Activated naive CD8-positive, alpha-beta T cell treated with anti-CD3 and anti-CD28 coated beads, Interleukin-2, amount 50 U/mL, for 24 hours (primary cell): ENCODE results near the gene IGSF23.

Source experiments
- ATAC-seq: fragments of 150-1000 bp; cut with Tn5 transposase; one replicate; pipeline ENCODE4 v1.10.0; 2021
- DNase-seq: peaks from one replicate; pipeline ENCODE4 v3.0.0; 2021
- H3K27ac Mint-ChIP-seq: one replicate; pipeline ENCODE4 v1.8.0; 2021; ENCODE audit warnings: mild to moderate bottlenecking, mixed read lengths
- H3K27me3 Mint-ChIP-seq: one replicate; pipeline ENCODE4 v1.8.0; 2021; ENCODE audit warnings: mixed read lengths
- H3K36me3 Mint-ChIP-seq: one replicate; pipeline ENCODE4 v1.8.0; 2021; ENCODE audit warnings: low read depth, mixed read lengths
- H3K4me1 Mint-ChIP-seq: one replicate; pipeline ENCODE4 v1.8.0; 2021; ENCODE audit warnings: mixed read lengths
- H3K4me3 Mint-ChIP-seq: one replicate; pipeline ENCODE4 v1.8.0; 2021; ENCODE audit warnings: mild to moderate bottlenecking, moderate library complexity, mixed read lengths
- H3K9me3 Mint-ChIP-seq: one replicate; pipeline ENCODE4 v1.8.0; 2021; ENCODE audit warnings: mixed read lengths

The IGSF23 gene

DNA sequence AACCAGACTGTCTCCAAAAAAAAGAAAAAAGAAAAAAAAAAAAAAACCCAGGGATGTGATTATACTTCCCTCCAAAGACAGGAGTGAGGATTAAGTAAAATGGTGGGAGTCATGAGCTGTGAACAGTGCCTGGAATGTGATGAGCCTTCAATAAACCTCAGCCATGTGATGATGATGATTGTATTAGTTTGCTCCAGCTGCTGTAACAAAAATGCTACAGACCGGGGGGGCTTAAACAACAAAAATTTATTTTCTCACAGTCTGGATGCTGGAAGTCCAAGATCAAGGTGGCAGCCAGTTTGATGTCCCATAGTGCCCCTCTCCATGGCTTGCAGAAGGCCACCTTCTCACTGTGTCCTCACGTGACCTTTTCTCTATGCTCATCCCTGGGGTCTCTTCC is 21.4 kb downstream of the IGSF23 start:
- no peak overlapping the region for H3K27ac Mint-ChIP-seq
- no peak overlapping the region for H3K4me3 Mint-ChIP-seq
- peaks cover 13% of the 10 kb centered on the region for H3K27me3 Mint-ChIP-seq
- no peak for ATAC-seq
- no peak for DNase-seq
- no peaks in the 10 kb centered on the region for H3K9me3 Mint-ChIP-seq
- no peaks in the 10 kb centered on the region for H3K4me1 Mint-ChIP-seq
- H3K36me3 Mint-ChIP-seq, result no peaks in the 10 kb centered on the region

DNA sequence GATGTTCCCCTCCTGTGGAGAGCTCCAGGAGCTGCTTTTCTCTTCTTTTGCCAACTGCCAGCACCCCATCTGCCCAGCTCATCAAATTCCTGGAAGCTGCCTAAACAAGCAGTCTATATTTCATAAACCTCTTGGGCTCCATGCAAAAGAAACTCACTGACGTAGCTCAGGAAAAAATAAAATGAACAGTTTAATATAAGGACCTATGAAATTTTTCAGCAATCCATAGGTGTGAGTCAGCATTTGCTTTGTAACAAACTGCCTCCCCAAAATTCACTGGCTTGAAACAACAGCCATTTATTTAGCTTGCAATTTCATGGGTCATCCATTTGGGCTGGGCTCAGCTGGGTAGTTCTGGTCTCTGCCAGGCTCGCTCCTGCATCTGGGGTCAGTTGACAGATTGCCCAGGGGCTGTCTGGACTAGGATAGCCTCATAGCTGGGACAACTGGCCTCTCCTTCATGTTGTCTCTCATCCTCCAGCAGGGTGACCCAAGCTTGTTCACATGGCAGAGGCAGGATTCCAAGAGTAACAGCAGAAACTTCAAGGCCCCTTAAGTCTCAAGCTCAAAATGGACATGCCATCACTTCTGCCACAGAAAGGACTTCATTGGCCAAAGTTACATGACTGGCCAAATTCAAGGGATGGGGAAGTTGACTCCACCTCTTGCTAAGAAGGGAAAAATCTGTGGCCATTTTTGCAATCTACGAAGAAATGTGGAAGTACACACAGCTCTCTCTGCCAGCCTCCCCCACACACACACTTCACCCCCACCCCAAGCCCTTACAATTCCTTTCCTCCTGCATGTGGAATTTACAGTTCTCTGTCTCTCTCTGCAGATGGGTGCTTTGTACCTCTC is 22.4 kb downstream of the IGSF23 start:
- H3K4me3 Mint-ChIP-seq, result no peak overlapping the region
- H3K27ac Mint-ChIP-seq, result no peak overlapping the region
- peaks cover 13% of the 10 kb centered on the region for H3K27me3 Mint-ChIP-seq
- DNase-seq (no peak), ATAC-seq (no peak)
- no peaks in the 10 kb centered on the region for H3K9me3 Mint-ChIP-seq
- H3K36me3 Mint-ChIP-seq, result no peaks in the 10 kb centered on the region
- H3K4me1 Mint-ChIP-seq, result no peaks in the 10 kb centered on the region

DNA sequence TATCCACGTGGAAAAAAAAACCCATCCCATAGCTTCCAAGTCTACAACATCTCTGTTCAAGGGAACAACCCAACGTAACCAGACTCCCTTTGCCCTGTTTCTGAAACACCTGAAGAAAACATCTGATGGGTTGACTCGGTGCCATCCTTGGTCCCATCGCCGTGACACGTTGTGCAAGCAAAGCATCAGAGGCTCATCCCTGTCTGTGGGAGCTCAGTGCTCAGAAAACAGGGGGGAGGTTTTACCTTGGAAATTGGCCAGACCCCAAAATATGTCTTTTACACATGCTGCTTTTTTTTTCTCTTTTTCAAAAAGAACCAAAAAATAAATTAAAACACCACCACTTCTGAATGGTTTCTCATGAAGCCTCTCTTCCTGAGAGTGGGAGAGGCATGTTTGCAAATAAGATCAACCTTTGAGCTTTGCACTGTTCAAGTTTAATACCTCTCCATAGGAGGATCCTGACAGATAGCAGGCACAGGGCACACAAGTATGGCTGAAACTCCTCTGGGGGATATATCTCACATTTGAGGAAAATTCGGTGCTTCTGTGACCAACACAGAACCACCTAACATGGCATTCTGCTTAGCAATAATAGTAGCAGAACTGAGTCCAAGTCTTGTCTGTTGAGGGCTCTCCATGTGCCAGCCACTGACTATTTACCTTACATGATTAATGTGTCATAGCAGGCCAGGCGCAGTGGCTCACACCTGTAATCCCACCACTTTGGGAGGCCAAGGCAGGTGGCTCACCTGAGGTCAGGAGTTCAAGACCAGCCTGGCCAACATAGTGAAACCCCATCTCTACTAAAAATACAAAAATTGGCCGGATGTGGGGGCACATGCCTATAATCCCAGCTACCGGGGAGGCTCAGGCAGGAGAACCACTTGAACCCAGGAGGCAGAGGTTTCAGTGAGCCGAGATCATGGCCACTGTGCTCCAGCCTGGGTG is 23.4 kb downstream of the IGSF23 start:
- Mint-ChIP-seq H3K4me1 (no peaks in the 10 kb centered on the region), H3K36me3 (no peaks in the 10 kb centered on the region), H3K9me3 (no peaks in the 10 kb centered on the region), H3K27me3 (peaks cover 13% of the 10 kb centered on the region), H3K4me3 (no peak overlapping the region), H3K27ac (no peak overlapping the region)
- DNase-seq, result no peak
- no peak for ATAC-seq

DNA sequence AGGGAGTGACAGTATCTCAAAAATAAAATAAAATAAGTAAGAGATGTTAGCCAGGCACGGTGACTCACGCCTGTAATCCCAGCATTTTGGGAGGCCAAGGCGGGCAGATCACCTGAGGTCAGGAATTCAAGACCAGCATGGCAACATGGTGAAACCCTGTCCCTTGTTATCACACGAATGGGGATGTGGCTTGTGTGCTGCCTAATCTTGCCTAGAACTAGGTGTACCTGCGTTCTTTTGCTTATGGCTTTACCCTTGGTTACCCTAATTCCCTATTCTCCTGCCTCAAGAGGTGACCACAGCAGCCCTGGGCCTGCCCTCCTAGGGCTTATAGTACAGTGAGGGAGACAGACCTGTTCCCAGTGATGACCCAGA is 24.0 kb downstream of the IGSF23 start:
- Mint-ChIP-seq H3K4me1 (no peaks in the 10 kb centered on the region), H3K9me3 (no peaks in the 10 kb centered on the region), H3K36me3 (no peaks in the 10 kb centered on the region), H3K27me3 (peaks cover 15% of the 10 kb centered on the region), H3K4me3 (no peak overlapping the region), H3K27ac (no peak overlapping the region)
- ATAC-seq (no peak), DNase-seq (no peak)

DNA sequence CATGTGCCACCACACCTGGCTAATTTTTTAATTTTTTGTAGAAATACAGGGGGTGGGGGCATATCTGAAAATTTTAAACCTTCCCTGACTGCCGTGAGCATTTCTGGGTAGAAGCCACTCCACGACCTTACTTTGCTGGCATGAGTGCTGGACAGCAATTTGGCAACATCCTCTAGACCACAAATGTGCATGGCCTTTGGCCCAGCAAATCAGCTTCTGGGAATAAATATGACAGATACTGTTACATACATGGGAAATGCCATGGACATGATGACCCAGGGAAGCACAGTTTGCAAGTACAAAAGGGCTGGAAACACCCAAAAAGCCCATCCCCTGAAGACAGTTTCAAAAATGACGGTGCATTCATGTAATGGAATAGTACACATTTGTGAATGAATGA is 27.2 kb downstream of the IGSF23 start:
- DNase-seq (no peak), ATAC-seq (no peak)
- H3K27me3 Mint-ChIP-seq, result peaks cover 14% of the 10 kb centered on the region
- no peaks in the 10 kb centered on the region for H3K36me3 Mint-ChIP-seq
- no peak overlapping the region for H3K27ac Mint-ChIP-seq
- no peaks in the 10 kb centered on the region for H3K9me3 Mint-ChIP-seq
- H3K4me3 Mint-ChIP-seq, result no peak overlapping the region
- H3K4me1 Mint-ChIP-seq, result peaks cover 2% of the 10 kb centered on the region

DNA sequence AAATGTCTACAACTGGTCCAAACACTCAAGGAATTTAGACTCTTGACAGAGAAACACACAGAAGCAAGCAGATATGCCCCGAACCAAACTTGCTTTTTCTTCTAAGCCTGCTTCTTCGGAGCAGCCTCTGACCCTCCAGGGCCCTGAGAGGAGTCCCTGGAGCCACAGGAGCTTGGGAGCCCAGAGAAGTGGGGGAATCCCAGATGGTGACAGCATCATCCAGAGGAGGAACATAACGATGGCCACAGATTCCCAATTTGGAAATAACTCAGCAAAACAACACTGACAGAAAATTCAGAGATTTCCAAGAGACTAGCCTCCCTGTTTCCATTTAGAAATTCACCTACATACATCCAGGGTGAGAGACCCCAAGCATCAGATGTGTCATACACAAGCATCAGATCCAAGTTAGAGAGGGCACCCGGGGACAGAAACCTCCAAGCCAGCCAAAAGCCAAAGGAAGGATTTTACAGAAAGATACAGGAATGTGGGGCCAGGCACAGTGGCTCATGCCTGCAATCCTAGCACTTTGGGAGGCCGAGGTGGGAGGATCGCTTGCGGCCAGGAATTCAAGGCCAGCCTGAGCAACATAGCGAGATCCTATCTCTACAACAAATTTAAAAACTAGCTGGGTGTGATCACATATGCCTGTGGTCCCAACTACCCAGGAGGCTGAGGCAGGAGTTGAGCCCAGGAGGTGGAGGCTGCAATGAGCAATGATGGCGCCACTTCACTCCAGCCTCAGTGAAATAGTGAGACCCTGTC is 28.3 kb downstream of the IGSF23 start:
- Mint-ChIP-seq H3K36me3 (peaks cover under 1% of the 10 kb centered on the region), H3K9me3 (no peaks in the 10 kb centered on the region)
- ATAC-seq, result no peak

DNA sequence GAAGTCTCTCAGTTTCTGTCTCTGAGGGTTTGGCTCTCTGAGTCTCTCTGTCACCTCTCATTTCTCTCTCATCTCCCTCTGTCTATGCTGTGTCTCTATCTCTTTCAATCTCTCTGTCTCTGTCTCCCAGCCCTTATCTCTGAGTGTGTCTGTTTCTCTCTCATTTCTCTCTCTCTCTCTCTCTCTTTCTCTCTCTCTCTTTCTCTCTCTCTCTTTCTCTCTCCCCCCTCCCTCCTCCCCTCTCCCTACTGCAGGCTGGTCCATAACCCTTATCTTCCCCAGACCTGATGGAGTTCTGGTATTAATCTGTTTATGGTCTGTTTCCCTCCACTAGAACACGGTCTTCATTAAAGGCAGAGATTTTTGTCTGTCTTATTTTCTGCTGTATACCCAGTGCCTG is 29.0 kb downstream of the IGSF23 start:
- H3K4me1 Mint-ChIP-seq, result peaks cover 2% of the 10 kb centered on the region
- DNase-seq (no peak), ATAC-seq (no peak)
- no peak overlapping the region for H3K27ac Mint-ChIP-seq
- H3K4me3 Mint-ChIP-seq, result no peak overlapping the region
- no peaks in the 10 kb centered on the region for H3K9me3 Mint-ChIP-seq
- peaks cover 1% of the 10 kb centered on the region for H3K36me3 Mint-ChIP-seq
- H3K27me3 Mint-ChIP-seq, result peaks cover 11% of the 10 kb centered on the region

More for the DNA sequence above, 28.3 kb downstream of the IGSF23 start:
- H3K27ac Mint-ChIP-seq, result no peak overlapping the region
- no peak overlapping the region for H3K4me3 Mint-ChIP-seq
- DNase-seq, result no peak
- H3K4me1 Mint-ChIP-seq, result peaks cover 2% of the 10 kb centered on the region
- peaks cover 11% of the 10 kb centered on the region for H3K27me3 Mint-ChIP-seq

DNA sequence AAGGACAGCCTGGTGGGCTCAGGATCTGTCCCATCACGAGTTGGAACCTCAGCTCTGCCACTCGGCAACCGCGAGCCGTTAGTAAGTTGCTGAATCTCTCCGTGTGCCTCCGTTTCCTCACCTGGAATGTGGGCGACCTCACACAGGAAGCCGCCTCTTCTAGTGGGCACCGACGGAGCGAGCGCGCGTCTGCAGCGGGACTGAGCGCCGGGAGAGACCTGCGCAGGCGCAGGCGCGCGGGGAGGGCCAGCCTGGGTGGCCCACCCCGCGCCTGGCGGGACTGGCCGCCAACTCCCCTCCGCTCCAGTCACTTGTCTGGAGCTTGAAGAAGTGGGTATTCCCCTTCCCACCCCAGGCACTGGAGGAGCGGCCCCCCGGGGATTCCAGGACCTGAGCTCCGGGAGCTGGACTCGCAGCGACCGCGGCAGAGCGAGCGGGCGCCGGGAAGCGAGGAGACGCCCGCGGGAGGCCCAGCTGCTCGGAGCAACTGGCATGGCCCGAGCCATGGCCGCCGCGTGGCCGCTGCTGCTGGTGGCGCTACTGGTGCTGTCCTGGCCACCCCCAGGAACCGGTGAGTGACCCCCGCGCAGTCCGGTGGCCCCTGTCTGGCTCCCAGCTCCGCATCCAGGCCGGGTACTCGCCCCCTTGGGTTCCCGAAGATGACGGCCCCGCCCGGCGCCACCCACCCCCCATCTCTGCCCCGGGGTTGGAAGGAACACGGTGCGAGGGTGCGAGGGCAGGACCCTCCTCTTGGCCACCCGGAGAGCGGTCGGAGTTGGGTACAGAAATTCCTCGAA is 30.4 kb downstream of the IGSF23 start, which contains the start of gene PVR:
PVR (plus strand) TSS at position 306 of the 797 bp plus-strand sequence; CDS start at position 493, 187 bp downstream.
- Mint-ChIP-seq H3K27ac (no peak within 1 kb of the TSS), H3K27me3 (peaks cover 11% of the 10 kb centered on the region), H3K9me3 (no peaks in the 10 kb centered on the region), H3K4me1 (peaks cover 2% of the 10 kb centered on the region), H3K36me3 (peaks cover 1% of the 10 kb centered on the region), H3K4me3 (peak within 1 kb of the TSS; percentile 81)
- peak; percentile 90 for ATAC-seq
- DNase-seq, result peak; percentile 61

DNA sequence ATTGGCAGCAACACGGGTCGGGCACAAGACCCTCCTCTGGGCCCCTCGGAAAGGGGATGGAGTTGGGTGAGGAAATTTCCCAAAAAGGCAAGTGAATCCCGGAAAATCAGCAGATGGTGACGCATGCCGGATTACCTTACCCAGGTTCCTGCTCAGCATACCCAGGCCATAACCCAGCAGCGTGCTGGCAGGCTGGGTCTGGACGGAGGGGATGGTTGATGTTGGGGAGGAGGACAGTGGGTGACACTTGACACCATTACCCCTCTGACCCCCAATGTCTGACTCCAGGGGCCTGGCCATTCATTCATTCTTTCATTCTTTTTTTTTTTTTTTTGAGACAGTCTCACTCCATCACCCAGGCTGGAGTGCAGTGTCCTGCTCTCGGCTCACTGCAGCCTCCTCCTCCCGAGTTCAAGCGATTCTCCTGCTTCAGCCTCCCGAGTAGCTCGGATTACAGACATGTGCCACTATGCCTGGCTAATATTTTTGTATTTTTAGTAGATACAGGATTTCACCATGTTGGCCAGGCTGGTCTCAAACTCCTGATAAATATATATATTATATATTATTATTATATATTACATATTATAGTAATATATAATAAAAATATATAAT is 31.1 kb downstream of the IGSF23 start:
- H3K4me1 Mint-ChIP-seq, result peaks cover 2% of the 10 kb centered on the region
- H3K9me3 Mint-ChIP-seq, result no peaks in the 10 kb centered on the region
- peaks cover 11% of the 10 kb centered on the region for H3K27me3 Mint-ChIP-seq
- ATAC-seq (peak; percentile 12), DNase-seq (no peak)
- peaks cover 1% of the 10 kb centered on the region for H3K36me3 Mint-ChIP-seq
- H3K4me3 Mint-ChIP-seq, result peak overlapping the region; percentile 81
- H3K27ac Mint-ChIP-seq, result no peak overlapping the region

DNA sequence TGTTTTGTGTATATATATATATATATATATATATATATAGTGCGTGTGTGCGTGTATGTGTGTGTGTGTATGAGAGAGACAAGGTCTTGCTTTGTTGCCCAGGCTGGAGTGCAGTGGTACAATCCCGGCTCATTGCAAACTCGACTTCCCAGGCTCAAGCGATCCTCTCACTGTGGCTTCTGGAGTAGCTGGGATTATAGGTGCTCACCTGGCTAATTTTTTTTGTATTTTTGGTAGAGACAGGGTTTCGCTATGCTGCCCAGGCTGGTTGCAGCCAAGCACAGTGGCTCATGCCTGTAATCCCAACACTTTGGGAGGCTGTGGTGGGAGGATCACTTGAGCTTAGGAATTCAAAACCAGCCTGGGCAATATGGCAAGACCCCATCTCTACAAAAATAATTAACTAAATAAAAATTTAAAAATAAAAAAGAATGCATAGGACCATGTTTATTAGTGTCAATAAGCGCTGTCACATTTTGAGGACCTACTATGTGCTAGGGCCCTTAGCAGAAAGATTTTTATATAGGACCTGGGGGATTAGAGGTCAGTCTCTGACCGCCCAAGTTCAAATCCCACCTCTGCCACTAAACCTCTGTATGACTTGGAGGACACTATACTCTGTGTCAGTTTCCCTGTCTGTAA is 32.2 kb downstream of the IGSF23 start:
- no peak for DNase-seq
- Mint-ChIP-seq H3K36me3 (peaks cover 3% of the 10 kb centered on the region), H3K4me1 (peaks cover 2% of the 10 kb centered on the region), H3K9me3 (no peaks in the 10 kb centered on the region), H3K4me3 (no peak overlapping the region), H3K27me3 (peaks cover 11% of the 10 kb centered on the region), H3K27ac (no peak overlapping the region)
- ATAC-seq, result no peak

DNA sequence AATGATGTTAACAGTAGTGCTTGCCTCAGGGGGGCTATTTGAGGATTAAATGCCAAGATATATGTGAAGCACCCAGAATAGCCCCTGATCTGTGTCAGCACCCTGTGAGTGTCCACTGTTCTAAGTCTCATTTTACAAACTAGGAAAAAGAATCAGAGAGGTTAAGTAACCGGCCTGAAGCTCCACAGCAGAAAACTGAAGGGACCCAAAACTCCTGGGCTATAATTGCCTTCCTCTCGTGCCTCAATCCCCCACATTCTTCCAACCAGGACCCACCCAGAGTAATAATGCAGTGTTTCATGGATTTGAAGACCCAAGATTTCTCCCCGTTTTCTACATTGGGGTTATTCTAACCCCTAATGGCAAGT is 32.7 kb downstream of the IGSF23 start:
- H3K4me1 Mint-ChIP-seq, result peaks cover 2% of the 10 kb centered on the region
- ATAC-seq (no peak), DNase-seq (no peak)
- no peak overlapping the region for H3K27ac Mint-ChIP-seq
- peaks cover 11% of the 10 kb centered on the region for H3K27me3 Mint-ChIP-seq
- no peaks in the 10 kb centered on the region for H3K9me3 Mint-ChIP-seq
- no peak overlapping the region for H3K4me3 Mint-ChIP-seq
- peaks cover 3% of the 10 kb centered on the region for H3K36me3 Mint-ChIP-seq

DNA sequence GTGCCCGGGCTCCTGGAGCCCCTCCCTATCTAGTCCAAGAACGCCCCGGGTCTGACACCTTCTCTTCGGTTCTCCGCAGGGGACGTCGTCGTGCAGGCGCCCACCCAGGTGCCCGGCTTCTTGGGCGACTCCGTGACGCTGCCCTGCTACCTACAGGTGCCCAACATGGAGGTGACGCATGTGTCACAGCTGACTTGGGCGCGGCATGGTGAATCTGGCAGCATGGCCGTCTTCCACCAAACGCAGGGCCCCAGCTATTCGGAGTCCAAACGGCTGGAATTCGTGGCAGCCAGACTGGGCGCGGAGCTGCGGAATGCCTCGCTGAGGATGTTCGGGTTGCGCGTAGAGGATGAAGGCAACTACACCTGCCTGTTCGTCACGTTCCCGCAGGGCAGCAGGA is 33.8 kb downstream of the IGSF23 start:
- Mint-ChIP-seq H3K27ac (no peak overlapping the region), H3K4me3 (no peak overlapping the region), H3K9me3 (no peaks in the 10 kb centered on the region), H3K4me1 (peaks cover 2% of the 10 kb centered on the region), H3K27me3 (peaks cover 11% of the 10 kb centered on the region), H3K36me3 (peaks cover 3% of the 10 kb centered on the region)
- no peak for ATAC-seq
- no peak for DNase-seq

DNA sequence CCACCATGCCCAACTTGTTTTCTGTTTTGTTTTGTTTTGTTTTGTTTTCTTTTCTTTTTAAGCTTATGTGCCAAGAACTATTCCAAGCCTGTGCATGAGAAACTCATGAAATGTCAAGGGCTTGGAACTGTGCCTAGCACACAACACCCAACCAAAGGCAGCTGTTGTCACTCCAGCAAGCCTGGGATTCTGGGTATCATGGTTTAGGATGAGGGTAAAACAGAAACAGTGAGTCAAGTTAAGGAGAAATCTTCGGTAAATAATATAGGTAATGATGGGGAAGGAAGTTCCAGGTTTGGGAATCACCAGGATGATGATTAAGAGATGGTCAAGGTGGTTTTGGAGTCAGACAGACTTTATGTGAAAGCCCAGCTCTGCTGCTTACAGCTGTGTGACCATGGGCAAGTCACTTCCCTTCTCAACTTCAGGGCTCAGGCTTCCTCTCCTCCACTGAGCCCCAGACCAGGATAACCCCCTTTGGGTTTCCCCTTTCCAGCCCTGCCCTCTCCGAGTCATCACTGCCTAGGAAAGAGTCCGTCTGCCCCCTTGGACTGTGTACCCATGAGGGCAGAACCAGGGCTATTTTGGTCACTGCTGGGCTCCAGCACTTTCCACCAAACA is 35.4 kb downstream of the IGSF23 start:
- peaks cover 5% of the 10 kb centered on the region for H3K36me3 Mint-ChIP-seq

More for the DNA sequence above, 35.4 kb downstream of the IGSF23 start:
- peaks cover 9% of the 10 kb centered on the region for H3K27me3 Mint-ChIP-seq
- no peaks in the 10 kb centered on the region for H3K4me1 Mint-ChIP-seq
- DNase-seq (no peak), ATAC-seq (no peak)
- H3K9me3 Mint-ChIP-seq, result no peaks in the 10 kb centered on the region
- H3K27ac Mint-ChIP-seq, result no peak overlapping the region
- H3K4me3 Mint-ChIP-seq, result no peak overlapping the region
